CD4-positive, CD25-positive, alpha-beta regulatory T cell (primary cell): Measurements from ENCODE around the gene SVOPL. TPM values are rescaled to one million over a fixed set of nuclear protein-coding genes. Genes with fewer than 3 reads are reported as not detected.

Experiments
- ATAC-seq, 2 donors: fragments of 150-1000 bp; cut with Tn5 transposase; one replicate each; pipeline ENCODE4 v1.10.0; 2021; ENCODE audit warnings: low read depth in 2 of 2, moderate number of reproducible peaks in 2 of 2, moderate library complexity in 1 of 2
- DNase-seq, 3 donors: peaks; one replicate each; pipeline versions ENCODE4 v3.0.0 to v3.0.0-alpha.2; 2012 to 2022; ENCODE audit warnings: mixed read lengths in 1 of 3
- H3K27ac ChIP-seq: one replicate; pipeline ENCODE4 v1.7.0; 2013; ENCODE audit warnings: mild to moderate bottlenecking, low read length; ENCODE audit not compliant: insufficient read depth, poor library complexity, severe bottlenecking
- H3K27me3 ChIP-seq: one replicate; pipeline ENCODE4 v1.7.0; 2013; ENCODE audit warnings: low read length; ENCODE audit not compliant: control insufficient read depth, insufficient read depth
- H3K36me3 ChIP-seq: one replicate; pipeline ENCODE4 v1.7.0; 2013; ENCODE audit warnings: mild to moderate bottlenecking, low read length, moderate library complexity; ENCODE audit not compliant: control insufficient read depth, insufficient read depth
- H3K4me1 ChIP-seq: 2 replicates; pipeline ENCODE4 v1.7.0; 2013; ENCODE audit warnings: mild to moderate bottlenecking, low read length; ENCODE audit not compliant: insufficient read depth, control insufficient read depth, poor library complexity, severe bottlenecking
- H3K4me3 ChIP-seq: one replicate; pipeline ENCODE4 v1.7.0; 2013; ENCODE audit warnings: low read depth, mild to moderate bottlenecking, low read length, moderate library complexity
- H3K9me3 ChIP-seq, 2 experiments: 1 replicate in 1 of 2; 2 replicates in 1 of 2; pipeline ENCODE4 v1.7.0; 2013; ENCODE audit warnings: low read length in 2 of 2, mild to moderate bottlenecking in 1 of 2, moderate library complexity in 1 of 2; ENCODE audit not compliant: control insufficient read depth in 2 of 2
- H3K27ac Mint-ChIP-seq, 3 donors: one replicate each; pipeline ENCODE4 v1.8.0; 2020 to 2022; ENCODE audit warnings: mild to moderate bottlenecking in 3 of 3, mixed read lengths in 3 of 3, moderate library complexity in 2 of 3
- H3K27me3 Mint-ChIP-seq: one replicate; pipeline ENCODE4 v1.8.0; 2022; ENCODE audit warnings: mild to moderate bottlenecking, mixed read lengths
- H3K36me3 Mint-ChIP-seq: one replicate; pipeline ENCODE4 v1.8.0; 2020; ENCODE audit warnings: mixed read lengths
- H3K4me1 Mint-ChIP-seq, 4 donors: one replicate each; pipeline ENCODE4 v1.8.0; 2020 to 2022; ENCODE audit warnings: mixed read lengths in 4 of 4, mild to moderate bottlenecking in 1 of 4
- H3K4me3 Mint-ChIP-seq, 4 donors: one replicate each; pipeline ENCODE4 v1.8.0; 2020 to 2022; ENCODE audit warnings: mild to moderate bottlenecking in 4 of 4, mixed read lengths in 4 of 4, moderate library complexity in 3 of 4
- H3K9me3 Mint-ChIP-seq, 7 donors: one replicate each; pipeline ENCODE4 v1.8.0; 2020 to 2022; ENCODE audit warnings: mixed read lengths in 7 of 7, mild to moderate bottlenecking in 3 of 7, moderate library complexity in 2 of 7
- polyA plus RNA-seq, 4 donors: library from polyadenylated mRNA; unstranded; fragments of 300-500 nt; fragmentation: Illumina TruSeq; gene quantifications; one replicate each; pipeline ENCODE4 v1.2.3, GENCODE V29; 2021
- total RNA-seq: library from RNA; stranded (reverse); gene quantifications from one replicate; pipeline ENCODE4 v1.2.3, GENCODE V29; 2022

SVOPL gene
- total and polyA plus RNA-seq, 5 donors from 2014 or later: 0.35 to 0.44 TPM; not detected in 3

- H3K4me3 Mint-ChIP-seq: no peak overlapping the region
- Histone ChIP-seq H3K27me3 (peaks cover 2% of the 10 kb centered on the region), H3K27ac (no peak overlapping the region), H3K4me1 (no peaks in the 10 kb centered on the region), H3K9me3 (no peaks in the 10 kb centered on the region), H3K36me3 (no peaks in the 10 kb centered on the region), H3K4me3 (no peak overlapping the region)
- H3K27me3 Mint-ChIP-seq: no peaks in the 10 kb centered on the region
- H3K27ac Mint-ChIP-seq: no peak overlapping the region
- no peak for DNase-seq
- ATAC-seq: no peak
- no peaks in the 10 kb centered on the region for H3K4me1 Mint-ChIP-seq
- no peaks in the 10 kb centered on the region for H3K9me3 Mint-ChIP-seq
- H3K36me3 Mint-ChIP-seq: no peaks in the 10 kb centered on the region
Observed at GRCh38 chr7:138679793-138680192, 21.4 kb downstream of the SVOPL start.

- Mint-ChIP-seq H3K27ac (no peak overlapping the region), H3K4me1 (peaks cover 0 to under 1% (median 0%) of the 10 kb centered on the region in 4 donors), H3K36me3 (no peaks in the 10 kb centered on the region), H3K4me3 (no peak overlapping the region), H3K9me3 (peaks cover 0 to under 1% (median 0%) of the 10 kb centered on the region in 7 donors), H3K27me3 (peaks cover 23% of the 10 kb centered on the region)
- Histone ChIP-seq H3K27ac (no peak overlapping the region), H3K4me3 (no peak overlapping the region), H3K36me3 (no peaks in the 10 kb centered on the region), H3K4me1 (no peaks in the 10 kb centered on the region), H3K9me3 (no peaks in the 10 kb centered on the region), H3K27me3 (peaks cover under 1% of the 10 kb centered on the region)
- ATAC-seq: no peak
- no peak for DNase-seq
Observed at GRCh38 chr7:138670594-138670993, 30.6 kb downstream of the SVOPL start.

- peaks cover 0 to 1% (median 0%) of the 10 kb centered on the region in 7 donors for H3K9me3 Mint-ChIP-seq
- no peaks in the 10 kb centered on the region for H3K36me3 Mint-ChIP-seq
- Histone ChIP-seq H3K4me1 (no peaks in the 10 kb centered on the region), H3K36me3 (no peaks in the 10 kb centered on the region), H3K27me3 (peaks cover 4% of the 10 kb centered on the region), H3K27ac (no peak overlapping the region), H3K4me3 (no peak overlapping the region), H3K9me3 (no peaks in the 10 kb centered on the region)
- no peak overlapping the region for H3K27ac Mint-ChIP-seq
- ATAC-seq (no peak), DNase-seq (no peak)
- H3K27me3 Mint-ChIP-seq: peaks cover 28% of the 10 kb centered on the region
- no peak overlapping the region for H3K4me3 Mint-ChIP-seq
- H3K4me1 Mint-ChIP-seq: peaks cover 0 to 3% (median 1%) of the 10 kb centered on the region in 4 donors
Observed at GRCh38 chr7:138669364-138669763, 31.8 kb downstream of the SVOPL start.

DNA sequence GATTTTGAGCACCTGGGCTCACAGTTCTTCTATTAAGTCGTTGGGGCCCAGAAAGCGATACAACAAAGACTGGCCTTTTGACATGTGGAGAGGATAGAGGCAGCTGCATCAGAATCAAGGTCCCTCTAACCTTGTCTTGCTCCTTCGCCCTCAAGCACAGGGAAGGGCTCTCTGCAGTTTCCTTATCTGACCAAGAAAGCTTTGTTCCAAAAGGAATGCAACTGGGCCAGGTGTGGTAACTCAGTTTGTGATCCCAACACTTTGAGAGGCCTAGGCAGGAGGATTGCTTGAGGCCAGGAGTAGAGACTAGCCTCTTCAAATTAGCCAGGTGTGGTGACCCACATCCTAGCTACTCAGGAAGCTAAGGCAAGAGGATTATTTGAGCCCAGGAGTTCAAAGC, 32.2 kb downstream of the SVOPL start:
- DNase-seq (no peak), ATAC-seq (no peak)
- Mint-ChIP-seq H3K27ac (no peak overlapping the region), H3K27me3 (peaks cover 31% of the 10 kb centered on the region), H3K4me1 (peaks cover 0 to 3% (median 1%) of the 10 kb centered on the region in 4 donors), H3K4me3 (no peak overlapping the region), H3K36me3 (no peaks in the 10 kb centered on the region), H3K9me3 (peaks cover 0 to 1% (median 0%) of the 10 kb centered on the region in 7 donors)
- H3K27ac ChIP-seq: no peak overlapping the region
- peaks cover 4% of the 10 kb centered on the region for H3K27me3 ChIP-seq
- no peak overlapping the region for H3K4me3 ChIP-seq
- no peaks in the 10 kb centered on the region for H3K9me3 ChIP-seq
- H3K36me3 ChIP-seq: no peaks in the 10 kb centered on the region
- H3K4me1 ChIP-seq: no peaks in the 10 kb centered on the region

DNA sequence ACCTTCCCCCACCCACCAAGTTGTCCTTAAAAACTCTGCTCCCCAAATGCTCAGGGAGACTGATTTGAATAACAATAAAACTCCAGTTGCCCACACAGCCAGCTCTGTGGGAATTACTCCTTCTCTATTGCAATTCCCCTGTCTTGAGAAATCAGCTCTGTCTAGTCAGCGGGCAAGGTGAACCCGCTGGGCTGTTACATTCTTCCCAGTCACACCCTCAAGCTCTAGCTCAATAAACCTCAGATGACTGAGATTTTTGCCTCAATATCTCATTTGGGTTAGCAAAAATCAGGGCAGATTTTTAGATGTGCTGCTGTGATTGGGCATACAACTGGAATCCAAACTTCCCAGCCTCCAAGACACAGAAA, 32.9 kb downstream of the SVOPL start:
- Mint-ChIP-seq H3K9me3 (peaks cover 0 to 3% (median 0%) of the 10 kb centered on the region in 7 donors), H3K27me3 (peaks cover 38% of the 10 kb centered on the region), H3K27ac (no peak overlapping the region), H3K4me1 (peaks cover 0 to 3% (median 1%) of the 10 kb centered on the region in 4 donors), H3K4me3 (no peak overlapping the region), H3K36me3 (no peaks in the 10 kb centered on the region)
- Histone ChIP-seq H3K4me1 (no peaks in the 10 kb centered on the region), H3K4me3 (no peak overlapping the region), H3K36me3 (no peaks in the 10 kb centered on the region), H3K27me3 (peaks cover 4% of the 10 kb centered on the region), H3K27ac (no peak overlapping the region), H3K9me3 (no peaks in the 10 kb centered on the region)
- ATAC-seq (no peak), DNase-seq (no peak)

DNA sequence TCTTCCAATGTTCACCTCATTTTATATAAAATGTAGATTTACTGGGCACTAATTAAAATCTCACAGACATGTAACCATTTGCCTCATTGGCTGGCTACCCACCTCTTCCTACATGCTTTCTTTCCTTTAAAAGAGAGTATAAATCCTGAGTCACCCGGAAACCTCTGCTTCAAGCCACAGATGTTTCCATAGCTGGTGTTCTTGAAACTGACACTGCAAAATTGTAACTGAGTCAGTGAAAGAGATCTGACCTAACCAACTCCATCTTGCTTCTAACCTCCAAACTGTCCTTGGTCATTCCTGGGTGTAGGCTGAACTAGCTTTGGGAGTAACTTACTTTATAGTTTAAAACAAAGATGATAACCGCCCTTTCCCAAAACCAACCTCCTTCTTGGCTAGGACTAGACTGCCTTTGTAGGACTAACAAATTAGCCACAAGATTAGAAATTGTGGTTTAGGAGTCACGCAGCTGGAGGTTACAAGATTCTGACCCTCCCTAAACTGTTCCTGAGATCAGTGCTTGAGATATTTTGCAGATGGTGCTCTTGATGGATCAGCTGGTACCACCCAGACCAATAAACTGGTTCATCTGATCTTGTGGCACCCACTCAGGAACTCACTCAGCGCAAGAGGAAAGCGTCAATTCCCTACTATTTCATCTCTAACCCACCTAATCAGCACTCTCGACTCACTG, 33.5 kb downstream of the SVOPL start:
- Histone ChIP-seq H3K27ac (no peak overlapping the region), H3K36me3 (no peaks in the 10 kb centered on the region), H3K4me3 (no peak overlapping the region), H3K27me3 (peaks cover 4% of the 10 kb centered on the region), H3K4me1 (no peaks in the 10 kb centered on the region), H3K9me3 (no peaks in the 10 kb centered on the region)
- H3K4me3 Mint-ChIP-seq: no peak overlapping the region
- H3K36me3 Mint-ChIP-seq: no peaks in the 10 kb centered on the region
- ATAC-seq (no peak), DNase-seq (no peak)
- H3K27ac Mint-ChIP-seq: no peak overlapping the region
- H3K9me3 Mint-ChIP-seq: peaks cover 0 to 3% (median 0%) of the 10 kb centered on the region in 7 donors
- peaks cover 0 to 3% (median 1%) of the 10 kb centered on the region in 4 donors for H3K4me1 Mint-ChIP-seq
- H3K27me3 Mint-ChIP-seq: peaks cover 43% of the 10 kb centered on the region

- peaks cover 0 to 3% (median 0%) of the 10 kb centered on the region in 7 donors for H3K9me3 Mint-ChIP-seq
- no peaks in the 10 kb centered on the region for H3K36me3 ChIP-seq
- H3K27ac ChIP-seq: no peak overlapping the region
- H3K27ac Mint-ChIP-seq: no peak overlapping the region
- peaks cover 8% of the 10 kb centered on the region for H3K27me3 ChIP-seq
- no peak for ATAC-seq
- H3K4me3 ChIP-seq: no peak overlapping the region
- H3K4me1 ChIP-seq: no peaks in the 10 kb centered on the region
- no peaks in the 10 kb centered on the region for H3K9me3 ChIP-seq
- no peaks in the 10 kb centered on the region for H3K36me3 Mint-ChIP-seq
- peaks cover 0 to 3% (median 1%) of the 10 kb centered on the region in 4 donors for H3K4me1 Mint-ChIP-seq
- H3K27me3 Mint-ChIP-seq: peaks cover 53% of the 10 kb centered on the region
- H3K4me3 Mint-ChIP-seq: no peak overlapping the region
- DNase-seq: no peak
Observed at GRCh38 chr7:138666385-138666784, 34.8 kb downstream of the SVOPL start.

DNA sequence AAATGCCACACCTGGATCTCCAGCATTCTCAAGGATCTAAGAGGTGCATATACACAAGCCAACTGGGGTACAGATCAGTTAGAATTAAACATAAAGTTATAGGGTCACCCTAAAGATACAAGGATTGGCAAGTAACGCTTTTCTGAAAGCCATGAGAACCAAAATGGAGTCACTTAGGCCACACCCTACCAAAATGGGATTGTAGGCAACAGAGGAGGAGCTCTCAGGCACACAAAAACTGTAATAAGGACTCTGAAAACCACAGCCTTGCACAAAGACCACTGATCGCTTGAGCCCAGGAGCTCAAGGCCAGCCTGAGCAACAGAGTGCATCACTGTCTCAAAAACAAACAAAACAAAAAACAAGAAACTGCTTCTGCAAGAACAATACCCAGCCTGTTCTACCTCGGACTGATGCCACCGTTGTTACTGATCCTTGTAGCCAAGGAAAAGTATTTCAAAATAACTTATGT, 35.5 kb downstream of the SVOPL start:
- H3K9me3 ChIP-seq: no peaks in the 10 kb centered on the region
- Mint-ChIP-seq H3K27me3 (peaks cover 48% of the 10 kb centered on the region), H3K27ac (no peak overlapping the region), H3K4me1 (peaks cover 0 to 3% (median 1%) of the 10 kb centered on the region in 4 donors), H3K9me3 (peaks cover 0 to 3% (median 0%) of the 10 kb centered on the region in 7 donors), H3K36me3 (no peaks in the 10 kb centered on the region), H3K4me3 (peak overlapping the region in 1 of 4 donors; percentile 17)
- ATAC-seq (no peak), DNase-seq (no peak)
- no peaks in the 10 kb centered on the region for H3K36me3 ChIP-seq
- H3K4me3 ChIP-seq: no peak overlapping the region
- H3K27ac ChIP-seq: no peak overlapping the region
- no peaks in the 10 kb centered on the region for H3K4me1 ChIP-seq
- H3K27me3 ChIP-seq: peaks cover 8% of the 10 kb centered on the region
